MCF 10A (cell line): Measurements from ENCODE around the gene MSX1. TPM values are rescaled to one million over a fixed set of nuclear protein-coding genes. Genes with fewer than 3 reads are reported as not detected.
A peak's percentile ranks its signal among the peaks of the same experiment; 100 is the strongest.

ENCODE experiments used
- BruUV-seq: library from RNA; stranded (reverse); fragments of 400-500 nt; replicated peaks from 2 replicates; lab custom pipeline; 2021; lab: Mats Ljungman, UMichigan
- CTCF ChIA-PET: fragments of 300-600 bp; sonication (Branson Sonifier 250); formaldehyde crosslinking; extraction: SDS; loops from one replicate; lab custom pipeline; 2021; ENCODE audit warnings: antibody characterized with exemption, inconsistent platforms; lab: Yijun Ruan, JAX
- POLR2A ChIA-PET: fragments of 300-600, 350-650 bp; sonication (Branson Sonifier 250); formaldehyde crosslinking; extraction: SDS; loops from one replicate; lab custom pipeline; 2020; ENCODE audit warnings: antibody characterized with exemption, inconsistent platforms; lab: Yijun Ruan, JAX
- DNase-seq: peaks from one replicate; pipeline ENCODE4 v3.0.0-alpha.2; 2018; ENCODE audit not compliant: unreplicated experiment
- H3K27ac Mint-ChIP-seq: one replicate; pipeline ENCODE4 v1.8.0; 2022; ENCODE audit warnings: mild to moderate bottlenecking, low read depth, mixed read lengths; ENCODE audit not compliant: unreplicated experiment
- H3K27me3 Mint-ChIP-seq: one replicate; pipeline ENCODE4 v1.8.0; 2022; ENCODE audit warnings: mixed read lengths; ENCODE audit not compliant: insufficient read depth, unreplicated experiment
- H3K36me3 Mint-ChIP-seq: one replicate; pipeline ENCODE4 v1.8.0; 2022; ENCODE audit warnings: mild to moderate bottlenecking, moderate library complexity, mixed read lengths; ENCODE audit not compliant: insufficient read depth, unreplicated experiment
- H3K4me1 Mint-ChIP-seq: one replicate; pipeline ENCODE4 v1.8.0; 2022; ENCODE audit warnings: mixed read lengths; ENCODE audit not compliant: insufficient read depth, unreplicated experiment
- H3K4me3 Mint-ChIP-seq: one replicate; pipeline ENCODE4 v1.8.0; 2022; ENCODE audit warnings: mild to moderate bottlenecking, moderate library complexity, mixed read lengths; ENCODE audit not compliant: unreplicated experiment
- H3K9me3 Mint-ChIP-seq: one replicate; pipeline ENCODE4 v1.8.0; 2022; ENCODE audit warnings: mixed read lengths; ENCODE audit not compliant: unreplicated experiment
- intact Hi-C: fragments of 100-400 bp; cut with micrococcal nuclease; formaldehyde crosslinking; loops from 2 replicates; pipeline ENCODE4 v1.14.1; 2022
- total RNA-seq: library from RNA; stranded (reverse); gene quantifications from 2 replicates; pipeline ENCODE4 v1.2.3, GENCODE V29; 2022
- TF ChIP-seq, protein P1 (sequence below): fragments of 200-600 bp; IDR thresholded peaks from one replicate; pipeline ENCODE4 v1.8.0; 2022; ENCODE audit warnings: antibody characterized with exemption, mild to moderate bottlenecking; ENCODE audit not compliant: unreplicated experiment

Gene MSX1
- total RNA-seq, 1 experiment from 2014 or later, result 3.9 TPM

DNA sequence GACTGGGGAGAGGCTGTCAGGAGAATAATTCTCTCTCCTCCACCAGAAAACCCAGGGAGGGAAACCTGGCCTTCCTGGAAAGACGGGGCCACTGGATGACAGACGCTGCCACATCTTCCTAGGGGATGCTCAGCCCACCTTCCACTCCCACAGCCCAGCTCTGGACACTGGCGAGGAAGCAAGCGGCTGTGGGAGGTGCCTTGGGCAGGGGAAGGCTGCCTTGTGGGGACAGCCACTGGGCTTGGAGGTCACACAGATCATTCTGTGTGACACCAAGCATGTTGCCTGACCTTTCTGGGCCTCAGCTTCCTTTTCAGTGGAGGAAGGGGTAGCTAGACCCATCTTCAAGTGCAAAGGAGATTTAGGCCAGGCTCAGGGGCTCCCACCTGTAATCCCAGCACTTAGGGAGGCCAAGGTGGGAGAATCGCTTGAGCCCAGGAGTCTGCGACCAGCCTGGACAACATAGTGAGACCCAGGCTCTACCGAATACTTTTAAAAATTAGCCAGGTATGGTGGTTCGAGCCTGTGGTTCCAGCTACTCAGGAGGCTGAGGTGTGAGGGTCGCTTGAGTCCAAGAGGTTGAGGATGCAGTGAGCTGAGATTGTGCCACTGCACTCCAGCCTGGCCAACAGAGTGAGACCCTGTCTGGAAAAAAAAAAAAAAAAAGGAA is 9.8 kb upstream of the MSX1 start:
- ChIA-PET POLR2A (no interaction called here), CTCF (no interaction called here)
- no TSS peak for BruUV-seq
- Mint-ChIP-seq H3K36me3 (no peaks in the 10 kb centered on the region), H3K4me3 (no peak overlapping the region), H3K27ac (no peak overlapping the region), H3K9me3 (no peaks in the 10 kb centered on the region), H3K27me3 (no peaks in the 10 kb centered on the region), H3K4me1 (peaks cover 10% of the 10 kb centered on the region)
- intact Hi-C loops, result no loop called here
- no peak for DNase-seq
- TF ChIP-seq, protein P1, sequence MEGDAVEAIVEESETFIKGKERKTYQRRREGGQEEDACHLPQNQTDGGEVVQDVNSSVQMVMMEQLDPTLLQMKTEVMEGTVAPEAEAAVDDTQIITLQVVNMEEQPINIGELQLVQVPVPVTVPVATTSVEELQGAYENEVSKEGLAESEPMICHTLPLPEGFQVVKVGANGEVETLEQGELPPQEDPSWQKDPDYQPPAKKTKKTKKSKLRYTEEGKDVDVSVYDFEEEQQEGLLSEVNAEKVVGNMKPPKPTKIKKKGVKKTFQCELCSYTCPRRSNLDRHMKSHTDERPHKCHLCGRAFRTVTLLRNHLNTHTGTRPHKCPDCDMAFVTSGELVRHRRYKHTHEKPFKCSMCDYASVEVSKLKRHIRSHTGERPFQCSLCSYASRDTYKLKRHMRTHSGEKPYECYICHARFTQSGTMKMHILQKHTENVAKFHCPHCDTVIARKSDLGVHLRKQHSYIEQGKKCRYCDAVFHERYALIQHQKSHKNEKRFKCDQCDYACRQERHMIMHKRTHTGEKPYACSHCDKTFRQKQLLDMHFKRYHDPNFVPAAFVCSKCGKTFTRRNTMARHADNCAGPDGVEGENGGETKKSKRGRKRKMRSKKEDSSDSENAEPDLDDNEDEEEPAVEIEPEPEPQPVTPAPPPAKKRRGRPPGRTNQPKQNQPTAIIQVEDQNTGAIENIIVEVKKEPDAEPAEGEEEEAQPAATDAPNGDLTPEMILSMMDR, result no peak

DNA sequence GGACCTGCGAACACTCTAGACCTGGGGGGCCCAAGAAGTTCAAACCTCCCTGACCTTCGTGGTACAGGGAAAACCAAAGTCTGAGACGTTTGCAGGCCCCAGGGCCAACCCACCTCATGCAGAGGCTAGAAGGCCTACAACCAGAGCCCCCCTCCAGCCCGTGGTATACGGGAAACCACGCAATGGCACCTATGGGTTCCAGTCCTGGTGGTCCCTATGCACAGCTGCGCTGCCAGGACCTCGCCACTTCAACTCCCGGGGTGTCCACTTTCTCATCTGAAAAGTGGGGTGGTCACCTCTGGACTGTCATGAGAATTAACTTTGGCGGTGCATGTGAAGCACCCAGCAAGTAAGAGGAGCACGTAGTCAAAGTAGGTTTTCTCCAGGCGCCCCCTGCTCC is 8.4 kb upstream of the MSX1 start:
- H3K27me3 Mint-ChIP-seq, result peaks cover 10% of the 10 kb centered on the region
- intact Hi-C loops, result no loop called here
- H3K9me3 Mint-ChIP-seq, result no peaks in the 10 kb centered on the region
- POLR2A ChIA-PET, result interaction anchor here (1.1 kb wide), 1 partner anchor 15 kb away, joined by 3 read pairs; no protein-coding TSS in a partner anchor
- no peak overlapping the region for H3K27ac Mint-ChIP-seq
- no peak for DNase-seq
- CTCF ChIA-PET, result no interaction called here
- H3K36me3 Mint-ChIP-seq, result no peaks in the 10 kb centered on the region
- no peak overlapping the region for H3K4me3 Mint-ChIP-seq
- TF ChIP-seq, protein P1, result no peak
- no TSS peak for BruUV-seq
- peaks cover 10% of the 10 kb centered on the region for H3K4me1 Mint-ChIP-seq

DNA sequence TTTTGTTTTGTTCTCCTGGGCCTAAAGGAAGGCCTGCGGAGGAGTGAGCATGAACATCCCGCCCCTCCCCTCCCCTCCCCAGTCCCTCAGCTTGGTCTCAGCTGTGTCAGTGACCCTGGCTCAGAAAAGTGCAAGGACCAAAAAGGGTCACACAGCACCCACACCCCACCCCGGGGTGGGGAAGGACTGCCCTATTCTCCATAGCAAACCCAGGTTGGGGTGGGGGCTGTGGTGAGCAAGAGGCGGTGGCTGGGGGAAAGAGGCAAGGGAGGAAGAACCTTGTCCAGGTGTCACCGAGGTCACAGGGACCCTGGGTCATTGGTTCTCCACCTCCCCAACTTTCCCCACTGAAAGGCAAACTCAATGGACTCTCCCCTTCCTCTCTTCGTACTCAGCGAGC is 7.6 kb upstream of the MSX1 start:
- TF ChIP-seq, protein P1, result no peak
- Mint-ChIP-seq H3K27me3 (peaks cover 15% of the 10 kb centered on the region), H3K4me1 (peaks cover 10% of the 10 kb centered on the region), H3K4me3 (no peak overlapping the region), H3K27ac (no peak overlapping the region), H3K9me3 (no peaks in the 10 kb centered on the region), H3K36me3 (no peaks in the 10 kb centered on the region)
- intact Hi-C loops, result no loop called here
- CTCF ChIA-PET, result no interaction called here
- BruUV-seq, result no TSS peak
- POLR2A ChIA-PET, result no interaction called here
- no peak for DNase-seq

DNA sequence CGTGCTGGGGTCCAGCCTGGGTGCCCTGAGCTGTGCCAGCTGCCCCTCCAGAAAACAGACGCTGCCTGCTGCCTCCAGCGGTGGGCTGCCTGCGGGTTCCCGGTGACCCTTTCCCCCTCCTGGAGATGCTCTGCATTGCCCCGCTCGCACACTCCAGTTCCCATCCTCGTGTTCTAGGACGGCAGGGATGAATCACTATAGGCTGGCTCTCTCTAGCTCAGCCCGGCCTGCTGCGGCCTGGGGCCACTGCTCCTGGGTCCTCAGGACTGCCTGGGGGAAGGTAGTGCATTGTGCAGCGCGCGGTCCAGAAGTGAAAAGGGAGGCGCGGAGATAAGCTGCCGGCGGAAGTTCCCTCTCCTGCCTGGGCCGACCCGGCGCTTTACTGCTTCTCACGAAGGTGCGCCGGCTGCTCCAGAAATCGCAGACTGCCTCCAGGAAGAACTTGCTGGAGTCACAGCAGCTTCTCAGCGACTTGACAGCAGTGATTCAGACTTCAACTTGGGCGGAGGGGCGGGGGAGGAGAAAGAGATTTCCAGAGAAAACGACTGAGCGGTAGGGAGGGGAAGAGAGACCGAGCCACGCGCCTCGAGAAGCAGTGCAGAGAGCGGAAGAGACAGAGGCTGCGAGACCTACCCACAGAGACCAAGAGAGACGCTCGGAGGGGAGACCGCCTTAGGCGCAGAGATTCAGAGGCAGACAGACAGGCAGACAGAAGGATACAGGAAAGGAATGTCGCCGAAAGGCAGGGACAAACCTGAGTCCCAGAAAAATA is 6.7 kb upstream of the MSX1 start:
- H3K4me1 Mint-ChIP-seq, result peaks cover 10% of the 10 kb centered on the region
- CTCF ChIA-PET, result interaction anchor here (0.6 kb wide), 1 partner anchor 274 kb away, joined by 3 read pairs; no protein-coding TSS in a partner anchor
- BruUV-seq, result no TSS peak
- no peak overlapping the region for H3K27ac Mint-ChIP-seq
- H3K9me3 Mint-ChIP-seq, result no peaks in the 10 kb centered on the region
- peaks cover 15% of the 10 kb centered on the region for H3K27me3 Mint-ChIP-seq
- TF ChIP-seq, protein P1, result no peak
- POLR2A ChIA-PET, result interaction anchor here (0.7 to 1.6 kb wide), 2 partner anchors 33 to 310 kb away, joined by 3 to 7 read pairs; partner anchors contain the start of gene STX18
- intact Hi-C loops, result no loop called here
- no peaks in the 10 kb centered on the region for H3K36me3 Mint-ChIP-seq
- peak overlapping the region; percentile 57 for H3K4me3 Mint-ChIP-seq
- peak; percentile 22 for DNase-seq
